ENCODE data around the gene SYTL3.

GRCh38 chr6:158665332-158665731 lies 15.5 kb downstream of the SYTL3 start:
- TF ChIP-seq NFYB (IDR thresholded peaks at IDR 0.05; ENCODE audit: insufficient read depth, low read depth, low read length) (no peak), CEBPB (IDR thresholded peaks at IDR 0.05; ENCODE audit: borderline replicate concordance in 1 of 2, low read depth in 2 of 2, low read length in 2 of 2) (no peak), RAD21 (IDR thresholded peaks at IDR 0.05; ENCODE audit: insufficient read depth, low read depth, low read length) (no peak), MAX (IDR thresholded peaks at IDR 0.05; ENCODE audit: low read depth, low read length) (no peak)
- TF ChIP-seq, protein P1, sequence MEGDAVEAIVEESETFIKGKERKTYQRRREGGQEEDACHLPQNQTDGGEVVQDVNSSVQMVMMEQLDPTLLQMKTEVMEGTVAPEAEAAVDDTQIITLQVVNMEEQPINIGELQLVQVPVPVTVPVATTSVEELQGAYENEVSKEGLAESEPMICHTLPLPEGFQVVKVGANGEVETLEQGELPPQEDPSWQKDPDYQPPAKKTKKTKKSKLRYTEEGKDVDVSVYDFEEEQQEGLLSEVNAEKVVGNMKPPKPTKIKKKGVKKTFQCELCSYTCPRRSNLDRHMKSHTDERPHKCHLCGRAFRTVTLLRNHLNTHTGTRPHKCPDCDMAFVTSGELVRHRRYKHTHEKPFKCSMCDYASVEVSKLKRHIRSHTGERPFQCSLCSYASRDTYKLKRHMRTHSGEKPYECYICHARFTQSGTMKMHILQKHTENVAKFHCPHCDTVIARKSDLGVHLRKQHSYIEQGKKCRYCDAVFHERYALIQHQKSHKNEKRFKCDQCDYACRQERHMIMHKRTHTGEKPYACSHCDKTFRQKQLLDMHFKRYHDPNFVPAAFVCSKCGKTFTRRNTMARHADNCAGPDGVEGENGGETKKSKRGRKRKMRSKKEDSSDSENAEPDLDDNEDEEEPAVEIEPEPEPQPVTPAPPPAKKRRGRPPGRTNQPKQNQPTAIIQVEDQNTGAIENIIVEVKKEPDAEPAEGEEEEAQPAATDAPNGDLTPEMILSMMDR (IDR thresholded peaks at IDR 0.05 in 2 of 3, conservative IDR thresholded peaks at IDR 0.05 in 1 of 3; ENCODE audit: control insufficient read depth in 2 of 3, extremely low read depth in 1 of 3, insufficient read depth in 1 of 3, low read depth in 3 of 3, low read length in 3 of 3), result no peak

All from GM12878 (cell line).